Sigmoid colon (tissue), 4 donors: ENCODE measurements around the gene FYN.

Experiments used
- CTCF ChIP-seq, 4 experiments: fragments of 450-650 bp in 3 of 4; fragments of 200-600 bp in 1 of 4; IDR thresholded peaks; one replicate each; pipeline ENCODE4 v1.5.1; 2016 to 2019; ENCODE audit warnings: antibody characterized with exemption in 4 of 4, mild to moderate bottlenecking in 3 of 4, moderate library complexity in 2 of 4
- POLR2A ChIP-seq, 2 donors: fragments of 450-650 bp; IDR thresholded peaks; one replicate each; pipeline ENCODE4 v1.6.1; 2016; ENCODE audit warnings: antibody characterized with exemption in 2 of 2, mild to moderate bottlenecking in 2 of 2, moderate library complexity in 2 of 2
- POLR2AphosphoS5 ChIP-seq, 4 donors: sonication (generic); formaldehyde crosslinking; IDR thresholded peaks; one replicate each; pipeline ENCODE4 v1.6.1; 2017; ENCODE audit warnings: antibody characterized with exemption in 4 of 4

GRCh38 chr6:111633822-111634221 is 239.4 kb downstream of the FYN start:
- TF ChIP-seq POLR2A (IDR thresholded peaks at IDR 0.05) (no peak), CTCF (IDR thresholded peaks at IDR 0.05) (no peak), POLR2AphosphoS5 (IDR thresholded peaks at IDR 0.05) (no peak)
